Measurements from ENCODE around the gene GAS2L1.

The GAS2L1 gene

DNA sequence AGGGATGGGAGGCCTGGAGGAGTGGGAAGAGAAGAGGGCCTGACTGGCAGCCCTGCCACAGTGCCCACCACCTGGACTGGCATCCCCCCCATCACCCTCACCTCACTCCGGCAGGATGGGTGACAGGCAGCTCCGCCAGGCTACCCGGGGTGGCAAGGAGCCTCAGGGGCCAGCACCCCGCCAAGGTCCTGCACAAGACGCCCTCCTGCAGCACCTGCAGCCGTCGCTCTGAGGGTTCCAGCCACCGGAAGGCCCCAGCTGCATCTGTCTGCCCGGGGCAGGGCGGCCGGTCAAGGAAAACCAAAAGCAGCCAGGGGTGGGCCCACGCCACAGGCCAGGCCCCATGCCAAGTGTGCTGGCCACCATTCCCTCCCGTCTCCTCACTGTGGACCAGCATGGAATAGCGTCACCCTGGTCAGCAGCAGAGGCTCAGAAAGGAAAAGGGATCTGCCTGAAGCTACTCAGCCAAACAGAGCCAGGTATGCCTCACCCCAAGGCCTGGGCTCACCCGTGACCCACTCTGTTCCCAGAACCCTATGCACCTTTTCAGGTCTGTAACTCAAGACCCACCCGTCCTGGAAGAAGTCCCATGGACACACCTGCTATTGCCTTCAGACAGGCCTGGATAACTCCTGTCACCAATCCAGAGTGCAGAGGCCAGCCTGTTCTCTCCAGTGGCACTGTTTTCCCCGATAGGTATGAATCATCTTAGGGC is 45.7 kb upstream of the GAS2L1 start:
- Histone ChIP-seq H3K4me3 (ENCODE audit: low read depth, low read length) (no peak overlapping the region), H3K36me3 (ENCODE audit: control insufficient read depth in 2 of 2, insufficient read depth in 1 of 2, low read length in 2 of 2) (peaks cover 19 to 53% of the 10 kb centered on the region in 2 experiments), H3K4me1 (ENCODE audit: control insufficient read depth, insufficient read depth, low read length) (no peaks in the 10 kb centered on the region), H3K27ac (ENCODE audit: extremely low read depth, low read depth, low read length) (no peak overlapping the region), H3K9me3 (ENCODE audit: control insufficient read depth, insufficient read depth, low read depth, low read length) (no peaks in the 10 kb centered on the region)
- POLR2A ChIA-PET: interaction anchor here (0.9 kb wide), 1 partner anchor 13 kb away, joined by 4 read pairs; no protein-coding TSS in a partner anchor
- CTCF ChIA-PET: interaction anchor here (0.6 to 2.3 kb wide), 2 partner anchors 15 to 25 kb away, joined by 4 to 11 read pairs; no protein-coding TSS in a partner anchor
- TF ChIP-seq ZBTB20 (tag by site-specific recombination; IDR thresholded peaks at IDR 0.05) (peak; percentile 19; the same call in 1 of the 2 replicates), KLF10 (tag by site-specific recombination; IDR thresholded peaks at IDR 0.05) (no peak), ZNF23 (tag by site-specific recombination; IDR thresholded peaks at IDR 0.05; ENCODE audit: borderline replicate concordance) (no peak), ZIC2 (tag by site-specific recombination; IDR thresholded peaks at IDR 0.05) (no peak; the same call in 1 of the 2 replicates), ZNF423 (tag by site-specific recombination; IDR thresholded peaks at IDR 0.05) (no peak), ZNF19 (tag by site-specific recombination; IDR thresholded peaks at IDR 0.05; ENCODE audit: low read depth) (no peak), ZNF274 (IDR thresholded peaks at IDR 0.05; ENCODE audit: low read length) (no peak), ZNF274 (tag by site-specific recombination; IDR thresholded peaks at IDR 0.05; ENCODE audit: borderline replicate concordance) (no peak), ZNF140 (tag by site-specific recombination; IDR thresholded peaks at IDR 0.05) (no peak), GLIS2 (tag by site-specific recombination; IDR thresholded peaks at IDR 0.05) (0 out of 2 replicates have a peak, but pooled peaks have one; percentile 5), EGR2 (tag by site-specific recombination; IDR thresholded peaks at IDR 0.05; ENCODE audit: low read depth) (no peak), ZNF391 (tag by site-specific recombination; IDR thresholded peaks at IDR 0.05; ENCODE audit: borderline replicate concordance, low read depth) (no peak), ZFP69B (tag by site-specific recombination; IDR thresholded peaks at IDR 0.05) (0 out of 2 replicates have a peak, but pooled peaks have one; percentile 68), SCRT1 (tag by site-specific recombination; IDR thresholded peaks at IDR 0.05; ENCODE audit: borderline replicate concordance) (no peak), KLF16 (tag by site-specific recombination; IDR thresholded peaks at IDR 0.05) (no peak)
- TF ChIP-seq, protein P1, sequence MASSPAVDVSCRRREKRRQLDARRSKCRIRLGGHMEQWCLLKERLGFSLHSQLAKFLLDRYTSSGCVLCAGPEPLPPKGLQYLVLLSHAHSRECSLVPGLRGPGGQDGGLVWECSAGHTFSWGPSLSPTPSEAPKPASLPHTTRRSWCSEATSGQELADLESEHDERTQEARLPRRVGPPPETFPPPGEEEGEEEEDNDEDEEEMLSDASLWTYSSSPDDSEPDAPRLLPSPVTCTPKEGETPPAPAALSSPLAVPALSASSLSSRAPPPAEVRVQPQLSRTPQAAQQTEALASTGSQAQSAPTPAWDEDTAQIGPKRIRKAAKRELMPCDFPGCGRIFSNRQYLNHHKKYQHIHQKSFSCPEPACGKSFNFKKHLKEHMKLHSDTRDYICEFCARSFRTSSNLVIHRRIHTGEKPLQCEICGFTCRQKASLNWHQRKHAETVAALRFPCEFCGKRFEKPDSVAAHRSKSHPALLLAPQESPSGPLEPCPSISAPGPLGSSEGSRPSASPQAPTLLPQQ (tag by site-specific recombination; IDR thresholded peaks at IDR 0.05): peak; percentile 83
- TF ChIP-seq, protein P2, sequence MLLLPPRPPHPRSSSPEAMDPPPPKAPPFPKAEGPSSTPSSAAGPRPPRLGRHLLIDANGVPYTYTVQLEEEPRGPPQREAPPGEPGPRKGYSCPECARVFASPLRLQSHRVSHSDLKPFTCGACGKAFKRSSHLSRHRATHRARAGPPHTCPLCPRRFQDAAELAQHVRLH (tag by site-specific recombination; IDR thresholded peaks at IDR 0.05): no peak
- TF ChIP-seq, protein P3, sequence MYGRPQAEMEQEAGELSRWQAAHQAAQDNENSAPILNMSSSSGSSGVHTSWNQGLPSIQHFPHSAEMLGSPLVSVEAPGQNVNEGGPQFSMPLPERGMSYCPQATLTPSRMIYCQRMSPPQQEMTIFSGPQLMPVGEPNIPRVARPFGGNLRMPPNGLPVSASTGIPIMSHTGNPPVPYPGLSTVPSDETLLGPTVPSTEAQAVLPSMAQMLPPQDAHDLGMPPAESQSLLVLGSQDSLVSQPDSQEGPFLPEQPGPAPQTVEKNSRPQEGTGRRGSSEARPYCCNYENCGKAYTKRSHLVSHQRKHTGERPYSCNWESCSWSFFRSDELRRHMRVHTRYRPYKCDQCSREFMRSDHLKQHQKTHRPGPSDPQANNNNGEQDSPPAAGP (tag by site-specific recombination; IDR thresholded peaks at IDR 0.05): no peak
- TF ChIP-seq, protein P4, sequence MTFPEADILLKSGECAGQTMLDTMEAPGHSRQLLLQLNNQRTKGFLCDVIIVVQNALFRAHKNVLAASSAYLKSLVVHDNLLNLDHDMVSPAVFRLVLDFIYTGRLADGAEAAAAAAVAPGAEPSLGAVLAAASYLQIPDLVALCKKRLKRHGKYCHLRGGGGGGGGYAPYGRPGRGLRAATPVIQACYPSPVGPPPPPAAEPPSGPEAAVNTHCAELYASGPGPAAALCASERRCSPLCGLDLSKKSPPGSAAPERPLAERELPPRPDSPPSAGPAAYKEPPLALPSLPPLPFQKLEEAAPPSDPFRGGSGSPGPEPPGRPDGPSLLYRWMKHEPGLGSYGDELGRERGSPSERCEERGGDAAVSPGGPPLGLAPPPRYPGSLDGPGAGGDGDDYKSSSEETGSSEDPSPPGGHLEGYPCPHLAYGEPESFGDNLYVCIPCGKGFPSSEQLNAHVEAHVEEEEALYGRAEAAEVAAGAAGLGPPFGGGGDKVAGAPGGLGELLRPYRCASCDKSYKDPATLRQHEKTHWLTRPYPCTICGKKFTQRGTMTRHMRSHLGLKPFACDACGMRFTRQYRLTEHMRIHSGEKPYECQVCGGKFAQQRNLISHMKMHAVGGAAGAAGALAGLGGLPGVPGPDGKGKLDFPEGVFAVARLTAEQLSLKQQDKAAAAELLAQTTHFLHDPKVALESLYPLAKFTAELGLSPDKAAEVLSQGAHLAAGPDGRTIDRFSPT (tag by site-specific recombination; IDR thresholded peaks at IDR 0.05): peak; percentile 53; the same call in 1 of the 2 replicates
- TF ChIP-seq, protein P5, sequence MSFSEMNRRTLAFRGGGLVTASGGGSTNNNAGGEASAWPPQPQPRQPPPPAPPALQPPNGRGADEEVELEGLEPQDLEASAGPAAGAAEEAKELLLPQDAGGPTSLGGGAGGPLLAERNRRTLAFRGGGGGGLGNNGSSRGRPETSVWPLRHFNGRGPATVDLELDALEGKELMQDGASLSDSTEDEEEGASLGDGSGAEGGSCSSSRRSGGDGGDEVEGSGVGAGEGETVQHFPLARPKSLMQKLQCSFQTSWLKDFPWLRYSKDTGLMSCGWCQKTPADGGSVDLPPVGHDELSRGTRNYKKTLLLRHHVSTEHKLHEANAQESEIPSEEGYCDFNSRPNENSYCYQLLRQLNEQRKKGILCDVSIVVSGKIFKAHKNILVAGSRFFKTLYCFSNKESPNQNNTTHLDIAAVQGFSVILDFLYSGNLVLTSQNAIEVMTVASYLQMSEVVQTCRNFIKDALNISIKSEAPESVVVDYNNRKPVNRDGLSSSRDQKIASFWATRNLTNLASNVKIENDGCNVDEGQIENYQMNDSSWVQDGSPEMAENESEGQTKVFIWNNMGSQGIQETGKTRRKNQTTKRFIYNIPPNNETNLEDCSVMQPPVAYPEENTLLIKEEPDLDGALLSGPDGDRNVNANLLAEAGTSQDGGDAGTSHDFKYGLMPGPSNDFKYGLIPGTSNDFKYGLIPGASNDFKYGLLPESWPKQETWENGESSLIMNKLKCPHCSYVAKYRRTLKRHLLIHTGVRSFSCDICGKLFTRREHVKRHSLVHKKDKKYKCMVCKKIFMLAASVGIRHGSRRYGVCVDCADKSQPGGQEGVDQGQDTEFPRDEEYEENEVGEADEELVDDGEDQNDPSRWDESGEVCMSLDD (tag by site-specific recombination; IDR thresholded peaks at IDR 0.05): no peak
- TF ChIP-seq, protein P6, sequence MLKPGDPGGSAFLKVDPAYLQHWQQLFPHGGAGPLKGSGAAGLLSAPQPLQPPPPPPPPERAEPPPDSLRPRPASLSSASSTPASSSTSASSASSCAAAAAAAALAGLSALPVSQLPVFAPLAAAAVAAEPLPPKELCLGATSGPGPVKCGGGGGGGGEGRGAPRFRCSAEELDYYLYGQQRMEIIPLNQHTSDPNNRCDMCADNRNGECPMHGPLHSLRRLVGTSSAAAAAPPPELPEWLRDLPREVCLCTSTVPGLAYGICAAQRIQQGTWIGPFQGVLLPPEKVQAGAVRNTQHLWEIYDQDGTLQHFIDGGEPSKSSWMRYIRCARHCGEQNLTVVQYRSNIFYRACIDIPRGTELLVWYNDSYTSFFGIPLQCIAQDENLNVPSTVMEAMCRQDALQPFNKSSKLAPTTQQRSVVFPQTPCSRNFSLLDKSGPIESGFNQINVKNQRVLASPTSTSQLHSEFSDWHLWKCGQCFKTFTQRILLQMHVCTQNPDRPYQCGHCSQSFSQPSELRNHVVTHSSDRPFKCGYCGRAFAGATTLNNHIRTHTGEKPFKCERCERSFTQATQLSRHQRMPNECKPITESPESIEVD (tag by site-specific recombination; IDR thresholded peaks at IDR 0.05): no peak
- TF ChIP-seq, protein P7, sequence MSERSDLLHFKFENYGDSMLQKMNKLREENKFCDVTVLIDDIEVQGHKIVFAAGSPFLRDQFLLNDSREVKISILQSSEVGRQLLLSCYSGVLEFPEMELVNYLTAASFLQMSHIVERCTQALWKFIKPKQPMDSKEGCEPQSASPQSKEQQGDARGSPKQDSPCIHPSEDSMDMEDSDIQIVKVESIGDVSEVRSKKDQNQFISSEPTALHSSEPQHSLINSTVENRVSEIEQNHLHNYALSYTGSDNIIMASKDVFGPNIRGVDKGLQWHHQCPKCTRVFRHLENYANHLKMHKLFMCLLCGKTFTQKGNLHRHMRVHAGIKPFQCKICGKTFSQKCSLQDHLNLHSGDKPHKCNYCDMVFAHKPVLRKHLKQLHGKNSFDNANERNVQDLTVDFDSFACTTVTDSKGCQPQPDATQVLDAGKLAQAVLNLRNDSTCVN (tag by site-specific recombination; optimal IDR thresholded peaks at IDR 0.05): no peak

Data from HEK293 (cell line).